WERI-Rb-1 (cell line): Measurements from ENCODE around the gene NEUROG2.
"Not testable (repeated sequence)": the region's sequence is repeated elsewhere in the genome, so short reads cannot be mapped to it uniquely, and the experiment has no call there.

Experiments
- DNase-seq: peaks from one replicate; pipeline ENCODE4 v3.0.0-alpha.2; 2020
- H3K27ac ChIP-seq: fragments of 250-450 bp; sonication (Bioruptor Pico); 2 replicates; pipeline ENCODE4 v1.5.1; 2020; ENCODE audit warnings: mild to moderate bottlenecking, moderate library complexity
- H3K27me3 ChIP-seq: fragments of 250-450 bp; sonication (Bioruptor Pico); 2 replicates; pipeline ENCODE4 v1.5.1; 2021; ENCODE audit warnings: mild to moderate bottlenecking, low read depth, moderate library complexity; ENCODE audit not compliant: insufficient read depth, severe bottlenecking
- H3K36me3 ChIP-seq: fragments of 250-450 bp; sonication (Bioruptor Pico); 2 replicates; pipeline ENCODE4 v1.5.1; 2020; ENCODE audit warnings: mild to moderate bottlenecking, moderate library complexity
- H3K4me3 ChIP-seq: 2 replicates; pipeline ENCODE4 v1.5.1; 2011; ENCODE audit warnings: low read depth, mild to moderate bottlenecking, control low read depth, low read length
- H3K9me3 ChIP-seq: fragments of 250-450 bp; sonication (Bioruptor Pico); 2 replicates; pipeline ENCODE4 v1.5.1; 2021; ENCODE audit warnings: mild to moderate bottlenecking, moderate library complexity; ENCODE audit not compliant: severe bottlenecking
- TF ChIP-seq, protein P1 (sequence below): IDR thresholded peaks from 2 replicates; pipeline ENCODE4 v1.5.1; 2011; ENCODE audit warnings: low read depth, mild to moderate bottlenecking, control low read depth, inconsistent platforms, low read length

NEUROG2 gene

DNA sequence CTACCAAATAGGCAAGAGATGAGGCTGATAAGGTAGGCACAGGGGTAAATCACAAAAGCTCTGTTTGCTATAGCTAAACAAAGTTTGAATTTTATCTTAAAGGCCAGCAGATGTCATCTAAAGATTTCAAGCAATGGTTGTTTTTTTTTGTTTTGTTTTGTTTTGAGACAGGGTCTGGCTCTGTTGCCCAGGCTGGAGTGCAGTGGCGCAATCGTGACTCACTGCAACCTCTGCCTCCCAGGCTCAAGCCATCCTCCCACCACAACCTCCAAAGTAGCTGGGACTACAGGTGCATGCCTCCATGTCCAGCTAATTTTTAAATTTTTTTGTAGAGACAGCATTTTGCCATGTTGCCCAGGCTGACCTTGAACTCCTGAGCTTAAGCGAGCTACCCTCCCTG, 43.1 kb upstream of the NEUROG2 start:
- H3K27ac ChIP-seq = no peak overlapping the region
- no peak for DNase-seq
- TF ChIP-seq, protein P1, sequence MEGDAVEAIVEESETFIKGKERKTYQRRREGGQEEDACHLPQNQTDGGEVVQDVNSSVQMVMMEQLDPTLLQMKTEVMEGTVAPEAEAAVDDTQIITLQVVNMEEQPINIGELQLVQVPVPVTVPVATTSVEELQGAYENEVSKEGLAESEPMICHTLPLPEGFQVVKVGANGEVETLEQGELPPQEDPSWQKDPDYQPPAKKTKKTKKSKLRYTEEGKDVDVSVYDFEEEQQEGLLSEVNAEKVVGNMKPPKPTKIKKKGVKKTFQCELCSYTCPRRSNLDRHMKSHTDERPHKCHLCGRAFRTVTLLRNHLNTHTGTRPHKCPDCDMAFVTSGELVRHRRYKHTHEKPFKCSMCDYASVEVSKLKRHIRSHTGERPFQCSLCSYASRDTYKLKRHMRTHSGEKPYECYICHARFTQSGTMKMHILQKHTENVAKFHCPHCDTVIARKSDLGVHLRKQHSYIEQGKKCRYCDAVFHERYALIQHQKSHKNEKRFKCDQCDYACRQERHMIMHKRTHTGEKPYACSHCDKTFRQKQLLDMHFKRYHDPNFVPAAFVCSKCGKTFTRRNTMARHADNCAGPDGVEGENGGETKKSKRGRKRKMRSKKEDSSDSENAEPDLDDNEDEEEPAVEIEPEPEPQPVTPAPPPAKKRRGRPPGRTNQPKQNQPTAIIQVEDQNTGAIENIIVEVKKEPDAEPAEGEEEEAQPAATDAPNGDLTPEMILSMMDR = no peak
- no peaks in the 10 kb centered on the region for H3K27me3 ChIP-seq
- peaks cover 34% of the 10 kb centered on the region for H3K36me3 ChIP-seq
- H3K4me3 ChIP-seq = no peak overlapping the region
- H3K9me3 ChIP-seq = peaks cover 3% of the 10 kb centered on the region

DNA sequence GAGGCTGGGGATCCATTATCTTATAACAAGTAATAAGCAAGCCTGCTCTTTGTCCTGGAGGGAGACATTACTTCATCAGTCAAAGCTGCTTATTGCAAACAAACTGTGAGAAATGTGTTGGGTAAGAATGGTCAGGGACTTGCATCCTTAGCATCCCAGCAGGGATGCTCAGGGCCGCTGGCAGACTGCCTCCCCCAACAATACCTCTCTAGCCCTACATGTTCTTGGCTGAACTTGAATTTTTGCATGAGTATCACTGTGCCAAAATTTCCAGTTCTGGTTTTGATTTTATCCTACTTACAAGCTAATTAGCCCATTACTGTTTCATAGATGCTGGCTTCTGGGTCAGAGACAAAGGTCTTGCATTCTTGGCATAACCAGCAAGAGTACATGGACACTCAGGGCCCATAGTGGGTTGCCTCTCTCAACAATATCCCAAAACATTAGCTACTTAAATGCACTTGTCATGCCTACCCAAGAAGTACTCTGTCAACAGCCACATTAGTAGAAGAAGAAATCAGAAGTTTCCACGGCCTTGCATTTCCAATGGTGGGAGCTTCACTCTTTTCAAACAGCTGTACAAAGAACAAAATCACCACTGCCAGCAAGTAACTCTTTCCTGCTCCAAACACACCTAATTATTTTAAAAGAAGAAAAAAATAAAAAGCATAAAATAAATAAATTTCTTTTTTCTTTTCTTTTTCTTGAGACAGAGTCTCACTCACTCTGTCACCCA, 41.9 kb upstream of the NEUROG2 start:
- no peak overlapping the region for H3K27ac ChIP-seq
- peaks cover 3% of the 10 kb centered on the region for H3K9me3 ChIP-seq
- TF ChIP-seq, protein P1 = no peak
- no peak overlapping the region for H3K4me3 ChIP-seq
- H3K36me3 ChIP-seq = peaks cover 34% of the 10 kb centered on the region
- no peaks in the 10 kb centered on the region for H3K27me3 ChIP-seq
- DNase-seq = no peak

DNA sequence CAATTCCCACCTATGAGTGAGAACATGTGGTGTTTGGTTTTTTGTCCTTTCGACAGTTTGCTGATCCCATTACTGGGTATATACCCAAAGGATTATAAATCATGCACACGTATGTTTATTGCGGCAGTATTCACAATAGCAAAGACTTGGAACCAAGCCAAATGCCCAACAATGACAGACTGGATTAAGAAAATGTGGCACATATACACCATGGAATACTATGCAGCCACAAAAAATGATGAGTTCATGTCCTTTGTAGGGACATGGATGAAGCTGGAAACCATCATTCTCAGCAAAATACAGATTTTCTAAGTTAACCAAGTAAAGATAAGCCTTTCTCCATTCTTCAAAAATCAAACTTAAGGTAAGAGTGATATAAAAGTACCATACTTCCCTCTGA, 38.3 kb upstream of the NEUROG2 start:
- not testable (repeated sequence) for DNase-seq, H3K9me3 ChIP-seq, H3K27ac ChIP-seq, H3K4me3 ChIP-seq, H3K27me3 ChIP-seq
- H3K36me3 ChIP-seq = peaks cover 17% of the 10 kb centered on the region

DNA sequence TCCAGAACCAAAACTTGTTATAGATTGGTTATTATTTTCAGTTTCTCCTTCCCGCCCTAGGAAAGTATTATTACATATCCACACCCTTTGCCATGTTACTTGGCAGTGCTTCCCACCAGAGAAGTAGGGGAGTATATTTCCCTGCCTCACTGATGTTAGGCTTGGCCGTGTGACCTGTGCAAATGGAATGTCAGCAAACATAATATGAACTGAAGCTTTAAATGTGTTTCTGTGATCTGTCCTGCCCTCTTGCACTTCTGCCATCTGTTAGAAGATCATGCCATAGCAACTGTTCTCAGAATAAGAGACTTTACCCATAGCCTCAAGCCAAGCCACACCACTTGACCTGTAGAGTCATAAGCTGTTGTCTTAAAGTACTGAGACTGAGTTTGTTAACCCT, 36.7 kb upstream of the NEUROG2 start:
- H3K27ac ChIP-seq = no peak overlapping the region
- TF ChIP-seq, protein P1 = no peak
- peaks cover 3% of the 10 kb centered on the region for H3K9me3 ChIP-seq
- no peak overlapping the region for H3K4me3 ChIP-seq
- no peak for DNase-seq
- H3K27me3 ChIP-seq = no peaks in the 10 kb centered on the region
- peaks cover 4% of the 10 kb centered on the region for H3K36me3 ChIP-seq

DNA sequence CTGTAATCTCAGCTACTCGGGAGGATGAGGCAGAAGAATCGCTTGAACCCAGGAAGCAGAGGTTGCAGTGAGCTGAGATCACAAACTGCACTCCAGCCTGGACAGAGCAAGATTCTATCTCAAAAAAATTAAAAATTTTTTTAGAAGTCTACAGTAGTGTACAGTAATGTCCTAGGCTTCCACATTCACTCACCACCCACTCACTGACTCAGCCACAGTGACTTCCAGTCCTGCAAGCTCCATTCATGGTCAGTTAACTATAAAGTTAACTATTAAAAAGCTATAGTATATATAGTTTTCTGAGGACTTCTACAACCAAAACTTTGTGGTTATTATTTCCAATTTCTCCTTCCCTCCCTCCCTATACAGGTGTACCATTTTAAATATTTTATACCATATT, 34.7 kb upstream of the NEUROG2 start:
- Histone ChIP-seq H3K36me3 (peaks cover 3% of the 10 kb centered on the region), H3K27me3 (no peaks in the 10 kb centered on the region), H3K4me3 (no peak overlapping the region), H3K27ac (no peak overlapping the region), H3K9me3 (peaks cover 3% of the 10 kb centered on the region)
- TF ChIP-seq, protein P1 = no peak
- no peak for DNase-seq

DNA sequence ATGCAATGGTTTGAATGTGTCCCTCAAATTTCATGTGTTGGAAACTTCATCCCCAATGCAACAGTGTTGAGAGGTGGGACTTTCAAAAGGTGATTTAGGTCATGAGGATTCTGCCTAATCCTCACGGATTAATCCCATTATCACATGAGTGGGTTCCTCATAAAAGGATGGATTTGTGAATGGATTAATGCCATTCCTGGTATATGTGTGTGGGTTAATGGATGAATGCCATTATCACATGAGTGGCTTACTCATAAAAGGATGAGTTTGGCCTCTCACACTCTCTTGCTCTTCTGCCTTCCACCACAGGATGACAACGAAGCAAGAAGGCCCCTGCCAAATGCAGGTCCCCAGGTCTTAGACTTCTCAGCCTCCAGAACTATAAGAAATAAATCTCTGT, 30.5 kb upstream of the NEUROG2 start:
- Histone ChIP-seq H3K9me3 (no peaks in the 10 kb centered on the region), H3K27ac (no peak overlapping the region), H3K27me3 (no peaks in the 10 kb centered on the region), H3K36me3 (no peaks in the 10 kb centered on the region; the same call in 1 of the 2 replicates), H3K4me3 (no peak overlapping the region)
- TF ChIP-seq, protein P1 = no peak
- no peak for DNase-seq
